GM12872 (cell line): ENCODE results near the gene TNFAIP3.

ENCODE experiments used
- CTCF ChIP-seq: IDR thresholded peaks from 3 replicates; pipeline ENCODE4 v1.5.1; 2011; ENCODE audit warnings: low read depth, mild to moderate bottlenecking, low read length, moderate library complexity; ENCODE audit not compliant: insufficient read depth

Gene TNFAIP3

GRCh38 chr6:137862419-137863090, 4.5 kb upstream of the TNFAIP3 start:
- TF ChIP-seq CTCF, result no peak

- no peak for TF ChIP-seq CTCF
These were observed 3.8 kb upstream of the TNFAIP3 start for GRCh38 chr6:137863091-137863797.

- TF ChIP-seq CTCF, result no peak
These were observed 2.1 kb upstream of the TNFAIP3 start for GRCh38 chr6:137864812-137865508.

GRCh38 chr6:137866200-137866913, 702 bp upstream of the TNFAIP3 start:
- no peak for TF ChIP-seq CTCF

GRCh38 chr6:137867685-137868509, 838 bp downstream of the TNFAIP3 start:
- TF ChIP-seq CTCF, result no peak

GRCh38 chr6:137868721-137869548, 1.9 kb downstream of the TNFAIP3 start:
- TF ChIP-seq CTCF, result peak; percentile 62
